Mucosa of descending colon (tissue), 3 donors: ENCODE measurements around the gene SH2D3C. TPM values are rescaled to one million over a fixed set of nuclear protein-coding genes. Genes with fewer than 3 reads are reported as not detected.

Source experiments
- ATAC-seq: fragments of 200-7000 bp; cut with Tn5 transposase; one replicate; pipeline ENCODE4 v1.9.1; 2020; ENCODE audit warnings: mild to moderate bottlenecking, moderate library complexity
- DNase-seq, 3 donors: peaks; one replicate each; pipeline ENCODE4 v3.0.0-alpha.2; 2020
- H3K36me3 ChIP-seq: fragments of 200-600 bp; one replicate; pipeline ENCODE4 v1.8.0; 2021; ENCODE audit warnings: low read depth, mild to moderate bottlenecking
- H3K4me1 ChIP-seq: fragments of 200-600 bp; one replicate; pipeline ENCODE4 v1.8.0; 2021; ENCODE audit warnings: low read depth, mild to moderate bottlenecking
- H3K4me3 ChIP-seq: fragments of 200-600 bp; one replicate; pipeline ENCODE4 v1.8.0; 2021; ENCODE audit warnings: mild to moderate bottlenecking
- H3K9me3 ChIP-seq: fragments of 200-600 bp; one replicate; pipeline ENCODE4 v1.8.0; 2021; ENCODE audit warnings: mild to moderate bottlenecking
- intact Hi-C, 2 donors: fragments of 100-400 bp; cut with DNase I in 1 of 2; cut with micrococcal nuclease in 1 of 2; formaldehyde crosslinking; loops; one replicate each; pipeline versions ENCODE4 v1.11.0 to v1.11.1; 2022; cut with DNase I, micrococcal nuclease
- total RNA-seq, 3 donors: library from RNA; stranded (reverse); fragmentation: NEBNext Ultra II Directional in 2 of 3; extraction: Animal tissue kit (Norgen Biotek cat#: 25700) in 2 of 3; gene quantifications; one replicate each; pipeline versions ENCODE4 v1.2.1 to v1.2.4, GENCODE V29; 2021 to 2023
- TF ChIP-seq, protein P1 (sequence below): fragments of 200-600 bp; IDR thresholded peaks from one replicate; pipeline ENCODE4 v1.8.0; 2022; ENCODE audit warnings: antibody characterized with exemption, mild to moderate bottlenecking
- donor health status: DM: no; HTN: no; CAD: no; lungs with moderate emphysema.
- donor health status: DM: no; HTN: no; CAD: no.
- donor health status: DM: no; HTN: yes; CAD: no.

SH2D3C gene
- total RNA-seq, 3 donors from 2014 or later = 3.2 to 7.4 (median 4.7) TPM

GRCh38 chr9:127720031-127720864 lies 58.2 kb downstream of the SH2D3C start:
- TF ChIP-seq, protein P1, sequence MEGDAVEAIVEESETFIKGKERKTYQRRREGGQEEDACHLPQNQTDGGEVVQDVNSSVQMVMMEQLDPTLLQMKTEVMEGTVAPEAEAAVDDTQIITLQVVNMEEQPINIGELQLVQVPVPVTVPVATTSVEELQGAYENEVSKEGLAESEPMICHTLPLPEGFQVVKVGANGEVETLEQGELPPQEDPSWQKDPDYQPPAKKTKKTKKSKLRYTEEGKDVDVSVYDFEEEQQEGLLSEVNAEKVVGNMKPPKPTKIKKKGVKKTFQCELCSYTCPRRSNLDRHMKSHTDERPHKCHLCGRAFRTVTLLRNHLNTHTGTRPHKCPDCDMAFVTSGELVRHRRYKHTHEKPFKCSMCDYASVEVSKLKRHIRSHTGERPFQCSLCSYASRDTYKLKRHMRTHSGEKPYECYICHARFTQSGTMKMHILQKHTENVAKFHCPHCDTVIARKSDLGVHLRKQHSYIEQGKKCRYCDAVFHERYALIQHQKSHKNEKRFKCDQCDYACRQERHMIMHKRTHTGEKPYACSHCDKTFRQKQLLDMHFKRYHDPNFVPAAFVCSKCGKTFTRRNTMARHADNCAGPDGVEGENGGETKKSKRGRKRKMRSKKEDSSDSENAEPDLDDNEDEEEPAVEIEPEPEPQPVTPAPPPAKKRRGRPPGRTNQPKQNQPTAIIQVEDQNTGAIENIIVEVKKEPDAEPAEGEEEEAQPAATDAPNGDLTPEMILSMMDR = no peak
- no peak overlapping the region for H3K4me3 ChIP-seq
- intact Hi-C loops = loop anchor here in 1 of 2 donors (10.0 kb wide), 1 partner anchor 125 kb away; no protein-coding TSS in a partner anchor
- no peaks in the 10 kb centered on the region for H3K36me3 ChIP-seq
- no peak for ATAC-seq
- H3K9me3 ChIP-seq = no peaks in the 10 kb centered on the region
- peaks cover 15% of the 10 kb centered on the region for H3K4me1 ChIP-seq
- no peak for DNase-seq

- TF ChIP-seq, protein P1 = no peak
- no peak overlapping the region for H3K4me3 ChIP-seq
- DNase-seq (no peak), ATAC-seq (no peak)
- no peaks in the 10 kb centered on the region for H3K9me3 ChIP-seq
- H3K4me1 ChIP-seq = peaks cover 9% of the 10 kb centered on the region
- intact Hi-C loops = no loop called here
- H3K36me3 ChIP-seq = no peaks in the 10 kb centered on the region
These were observed 60.7 kb downstream of the SH2D3C start for GRCh38 chr9:127717766-127718165.

- TF ChIP-seq, protein P1 = no peak
- peaks cover 5% of the 10 kb centered on the region for H3K4me1 ChIP-seq
- ATAC-seq (no peak), DNase-seq (no peak)
- intact Hi-C loops = no loop called here
- no peaks in the 10 kb centered on the region for H3K9me3 ChIP-seq
- H3K36me3 ChIP-seq = no peaks in the 10 kb centered on the region
- H3K4me3 ChIP-seq = no peak overlapping the region
These were observed 62.1 kb downstream of the SH2D3C start for GRCh38 chr9:127716412-127716811.

GRCh38 chr9:127715470-127716337 lies 62.8 kb downstream of the SH2D3C start, which contains the start of the genes PTRH1 and TTC16:
Gene PTRH1, minus strand, starts transcription at chr9:127715663. Its CDS starts 24 bp downstream, at chr9:127715639.
Gene TTC16, plus strand, starts transcription at chr9:127716079. Its CDS starts 67 bp downstream, at chr9:127716146.
- Histone ChIP-seq H3K36me3 (no peaks in the 10 kb centered on the region), H3K4me1 (peaks cover 5% of the 10 kb centered on the region), H3K4me3 (peak within 1 kb of the TSS; percentile 61), H3K9me3 (no peaks in the 10 kb centered on the region)
- TF ChIP-seq, protein P1 = no peak
- ATAC-seq (peak; percentile 98), DNase-seq (peak; percentile 98)
- intact Hi-C loops = no loop called here

DNA sequence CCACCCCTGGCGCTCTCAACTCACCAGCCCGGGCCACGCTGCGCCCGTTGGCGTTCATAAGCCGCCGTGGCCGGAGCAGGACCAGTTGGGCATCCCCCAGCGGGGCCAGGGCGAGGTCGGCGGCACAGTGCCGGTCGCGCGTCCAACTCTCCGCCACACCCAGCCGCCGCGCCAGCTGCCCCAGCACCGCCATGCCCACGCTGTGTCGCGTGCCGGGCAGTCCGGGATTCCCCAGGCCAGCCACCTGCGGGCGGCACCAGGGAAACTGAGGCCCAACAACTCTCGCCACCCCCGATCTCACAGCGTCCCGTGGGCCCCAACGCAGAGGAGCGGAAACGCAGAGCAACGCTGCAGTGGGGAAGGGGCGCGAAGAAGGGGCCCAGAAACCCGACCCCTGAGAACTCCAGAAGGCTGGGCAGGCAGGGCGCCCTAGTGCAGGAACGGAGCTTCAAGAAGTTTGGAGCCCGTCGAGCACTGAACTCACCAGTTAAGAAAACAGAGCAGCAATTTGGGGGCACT lies 63.5 kb downstream of the SH2D3C start:
- TF ChIP-seq, protein P1 = no peak
- ATAC-seq = peak; percentile 69
- intact Hi-C loops = no loop called here

More for the DNA sequence above, 63.5 kb downstream of the SH2D3C start:
- Histone ChIP-seq H3K9me3 (no peaks in the 10 kb centered on the region), H3K4me3 (peak overlapping the region; percentile 61), H3K36me3 (no peaks in the 10 kb centered on the region), H3K4me1 (peaks cover 5% of the 10 kb centered on the region)
- peak in 2 of 3 donors; percentile 51 to 75 for DNase-seq
